GM21786 (cell line): ENCODE results near the gene LPP.

ENCODE experiments used
- ATAC-seq: cut with Tn5 transposase; IDR thresholded peaks from one replicate; pipeline ENCODE4 v1.9.1; 2021; ENCODE audit not compliant: unreplicated experiment

The LPP gene

GRCh38 chr3:188884299-188885043 lies 730.5 kb downstream of the LPP start:
- ATAC-seq, result no peak

- ATAC-seq, result no peak
Measured at GRCh38 chr3:188888321-188889053, 734.5 kb downstream of the LPP start.

- no peak for ATAC-seq
Measured at GRCh38 chr3:188889054-188889491, 735.1 kb downstream of the LPP start.

- no peak for ATAC-seq
Measured at GRCh38 chr3:188890572-188891270, 736.8 kb downstream of the LPP start.

- ATAC-seq, result no peak
Measured at GRCh38 chr3:188899881-188900280, 745.9 kb downstream of the LPP start.

GRCh38 chr3:188900421-188900951 lies 746.5 kb downstream of the LPP start:
- no peak for ATAC-seq

- no peak for ATAC-seq
Measured at GRCh38 chr3:188901126-188901525, 747.2 kb downstream of the LPP start.

GRCh38 chr3:188901671-188902287 lies 747.8 kb downstream of the LPP start:
- no peak for ATAC-seq

- no peak for ATAC-seq
Measured at GRCh38 chr3:188904670-188905069, 750.7 kb downstream of the LPP start.

- no peak for ATAC-seq
Measured at GRCh38 chr3:188905547-188905946, 751.6 kb downstream of the LPP start.

- no peak for ATAC-seq
Measured at GRCh38 chr3:188906236-188906635, 752.3 kb downstream of the LPP start.

GRCh38 chr3:188908002-188908850 lies 754.3 kb downstream of the LPP start:
- ATAC-seq, result no peak

GRCh38 chr3:188911026-188911850 lies 757.3 kb downstream of the LPP start:
- no peak for ATAC-seq

GRCh38 chr3:188913084-188913483 lies 759.1 kb downstream of the LPP start:
- no peak for ATAC-seq

GRCh38 chr3:188914552-188914951 lies 760.6 kb downstream of the LPP start:
- ATAC-seq, result no peak

GRCh38 chr3:188915127-188915526 lies 761.2 kb downstream of the LPP start:
- no peak for ATAC-seq

GRCh38 chr3:188916934-188917401 lies 763.0 kb downstream of the LPP start:
- ATAC-seq, result no peak

- ATAC-seq, result no peak
Measured at GRCh38 chr3:188918093-188918492, 764.1 kb downstream of the LPP start.

- ATAC-seq, result no peak
Measured at GRCh38 chr3:188923671-188924070, 769.7 kb downstream of the LPP start.
